Non-pigmented ciliary epithelial cell (primary cell): ENCODE results near the gene NCR3LG1.

Experiments used
- DNase-seq: peaks from one replicate; pipeline ENCODE4 v3.0.0-alpha.2; 2010; ENCODE audit warnings: low read depth

The NCR3LG1 gene, protein sequence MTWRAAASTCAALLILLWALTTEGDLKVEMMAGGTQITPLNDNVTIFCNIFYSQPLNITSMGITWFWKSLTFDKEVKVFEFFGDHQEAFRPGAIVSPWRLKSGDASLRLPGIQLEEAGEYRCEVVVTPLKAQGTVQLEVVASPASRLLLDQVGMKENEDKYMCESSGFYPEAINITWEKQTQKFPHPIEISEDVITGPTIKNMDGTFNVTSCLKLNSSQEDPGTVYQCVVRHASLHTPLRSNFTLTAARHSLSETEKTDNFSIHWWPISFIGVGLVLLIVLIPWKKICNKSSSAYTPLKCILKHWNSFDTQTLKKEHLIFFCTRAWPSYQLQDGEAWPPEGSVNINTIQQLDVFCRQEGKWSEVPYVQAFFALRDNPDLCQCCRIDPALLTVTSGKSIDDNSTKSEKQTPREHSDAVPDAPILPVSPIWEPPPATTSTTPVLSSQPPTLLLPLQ

DNA sequence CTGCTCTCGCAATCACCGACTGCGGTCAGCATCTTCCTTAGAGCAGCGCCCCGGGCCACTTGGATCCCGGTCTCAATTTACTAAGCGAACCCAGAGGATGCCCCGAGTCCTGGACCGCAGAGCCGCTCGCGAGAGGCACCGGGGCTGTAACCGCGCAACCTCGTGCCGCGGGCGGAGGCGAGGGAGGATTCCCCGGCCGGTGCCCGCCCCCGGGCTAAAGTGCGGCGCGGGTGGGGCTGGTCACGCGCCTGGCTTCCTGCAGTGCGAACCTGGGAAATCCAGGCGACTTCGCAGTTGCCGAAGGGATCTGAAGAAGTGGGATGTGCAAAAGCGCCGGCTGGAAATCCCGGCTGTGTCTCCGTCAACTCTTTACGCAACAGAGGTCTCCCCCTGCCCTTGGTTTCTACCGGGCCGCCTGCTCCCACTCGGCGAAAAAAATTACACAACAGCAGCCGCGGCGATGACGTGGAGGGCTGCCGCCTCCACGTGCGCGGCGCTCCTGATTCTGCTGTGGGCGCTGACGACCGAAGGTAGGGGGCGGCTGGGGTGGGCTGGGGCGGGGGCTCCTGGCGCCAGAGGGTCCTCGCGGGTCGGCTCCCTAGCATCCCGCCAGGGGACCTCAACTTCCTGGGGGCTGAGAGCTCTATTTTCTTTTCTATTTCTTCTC lies at the start of gene NCR3LG1:
Gene NCR3LG1, plus strand, starts transcription at position 291 of the 667 bp plus-strand sequence. Its CDS starts 170 bp downstream, at position 461.
- DNase-seq, result no peak

DNA sequence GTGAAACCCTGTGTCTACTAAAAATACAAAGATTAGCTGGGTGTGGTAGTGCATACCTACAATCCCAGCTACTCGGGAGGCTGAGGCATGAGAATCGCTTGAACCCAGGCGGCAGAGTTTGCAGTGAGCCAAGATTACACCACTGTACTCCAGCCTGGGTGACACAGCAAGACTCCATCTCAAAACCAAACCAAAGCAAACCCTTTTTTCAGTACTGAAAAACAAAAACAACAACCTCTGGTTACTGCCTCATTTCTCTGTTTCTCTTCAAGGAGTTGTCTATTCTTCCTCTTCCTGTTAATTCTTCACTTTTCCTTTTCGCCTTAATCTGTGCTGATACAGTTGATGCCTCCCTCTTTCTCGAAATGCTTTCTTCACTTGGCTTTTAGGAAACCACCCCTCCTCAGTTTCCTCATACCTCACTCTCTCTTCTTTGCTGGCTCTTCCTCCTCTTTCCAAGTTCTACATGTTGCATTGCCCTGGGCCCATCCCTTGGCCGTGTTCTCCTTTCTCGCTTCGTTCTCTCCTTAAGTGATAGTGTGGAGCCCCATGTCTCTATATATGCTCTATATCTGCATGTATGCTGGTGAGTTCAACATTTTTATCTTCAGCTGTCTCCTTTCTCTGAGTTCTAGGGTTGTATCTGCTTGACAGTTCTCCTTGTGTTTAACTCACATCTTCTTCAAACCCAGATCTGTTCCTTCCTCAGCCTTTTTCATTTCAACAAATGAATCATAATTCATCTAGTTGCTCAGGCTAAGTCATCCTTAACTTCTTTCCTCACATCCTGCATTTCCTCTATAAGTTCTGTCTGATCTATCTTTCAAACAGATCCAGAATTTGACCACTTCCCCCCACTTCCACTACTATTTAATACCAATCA lies 38.0 kb upstream of the NCR3LG1 start:
- no peak for DNase-seq

DNA sequence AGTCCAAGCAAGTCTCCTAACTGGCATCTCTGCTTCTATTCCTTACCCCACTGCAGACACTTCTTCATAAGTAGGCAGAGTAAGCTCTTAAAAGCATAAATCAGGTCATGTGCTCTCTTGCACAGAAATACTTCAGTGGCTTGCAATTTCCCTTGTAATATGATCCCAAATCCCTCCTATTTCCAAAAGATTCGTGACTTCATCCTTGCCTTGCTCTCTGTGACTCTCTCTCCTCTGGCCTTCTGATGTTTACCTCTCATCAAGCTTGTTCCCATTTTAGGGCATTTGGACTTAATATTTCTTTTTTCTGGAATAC lies 37.4 kb upstream of the NCR3LG1 start:
- peak; percentile 70 for DNase-seq

DNA sequence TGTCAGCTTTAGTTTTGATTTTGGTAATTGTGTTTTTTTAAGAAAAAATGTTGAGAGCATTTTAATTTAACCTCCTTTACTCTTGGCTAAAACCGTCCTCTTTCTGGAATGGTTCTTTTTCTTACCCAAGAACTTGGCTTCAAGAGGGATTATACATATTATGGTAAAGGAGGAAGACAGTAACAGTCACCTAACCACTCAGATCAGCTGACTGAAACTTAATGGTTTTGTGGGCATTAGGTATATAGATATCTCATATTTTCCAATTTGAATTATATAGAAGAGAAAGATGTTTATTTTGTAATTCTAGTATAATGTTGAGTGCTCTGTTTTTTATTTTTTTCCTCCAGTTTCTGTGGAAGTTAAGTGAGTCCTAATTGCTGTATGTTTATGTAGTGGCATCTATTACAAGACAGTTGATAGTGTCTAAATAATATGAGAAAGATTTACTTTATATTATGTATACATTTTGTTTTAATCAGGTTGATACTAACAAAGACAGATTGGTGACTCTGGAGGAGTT lies 36.6 kb upstream of the NCR3LG1 start:
- no peak for DNase-seq

DNA sequence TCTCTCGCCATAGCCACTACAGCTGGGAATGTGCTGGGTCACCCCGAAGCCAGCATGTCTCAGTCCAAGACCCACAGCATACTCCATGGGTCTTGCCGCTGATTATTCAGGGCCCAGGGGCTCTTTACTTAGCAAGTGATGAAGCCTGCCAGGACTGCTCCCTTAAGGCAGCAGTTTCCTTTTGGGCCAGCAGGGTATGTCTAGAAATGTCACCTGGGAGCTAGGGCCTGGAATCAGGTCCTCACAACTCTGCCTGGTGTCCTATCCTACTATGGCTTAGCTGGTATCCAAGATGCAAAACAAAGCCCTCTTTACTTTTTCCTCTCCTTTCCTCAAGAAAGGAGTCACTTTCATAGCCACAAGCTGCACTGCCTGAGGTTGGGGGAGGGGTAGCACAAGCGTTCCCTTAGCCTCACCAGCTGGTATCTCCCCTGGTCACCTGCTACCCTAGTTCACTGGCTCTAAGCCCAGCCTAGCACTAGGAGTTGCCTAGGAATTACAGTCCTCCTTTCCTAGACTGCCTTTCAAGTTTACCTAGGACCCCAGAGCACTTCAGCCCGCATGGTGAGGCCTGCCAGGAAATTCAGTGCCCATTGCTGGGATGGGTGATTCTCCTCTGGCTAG lies 22.6 kb upstream of the NCR3LG1 start:
- no peak for DNase-seq

DNA sequence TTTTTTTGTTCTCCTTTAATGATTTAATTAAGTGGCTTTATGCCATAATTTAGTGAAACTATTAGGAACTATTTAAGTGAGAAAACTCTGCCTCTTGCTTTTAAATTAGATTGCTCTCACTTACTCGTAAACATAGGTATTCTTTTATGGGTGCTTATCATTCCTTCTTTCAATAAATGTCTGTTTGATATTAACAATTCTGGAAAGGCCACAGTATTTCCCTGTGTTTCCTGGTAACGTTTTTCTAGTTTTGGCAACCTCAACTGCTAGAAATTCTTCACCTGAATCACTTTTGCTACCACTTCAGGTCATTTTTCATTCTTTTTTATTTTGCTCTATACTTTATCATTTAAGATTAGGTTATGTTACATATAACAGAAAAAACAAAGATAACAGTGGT lies 19.9 kb upstream of the NCR3LG1 start:
- DNase-seq, result no peak

DNA sequence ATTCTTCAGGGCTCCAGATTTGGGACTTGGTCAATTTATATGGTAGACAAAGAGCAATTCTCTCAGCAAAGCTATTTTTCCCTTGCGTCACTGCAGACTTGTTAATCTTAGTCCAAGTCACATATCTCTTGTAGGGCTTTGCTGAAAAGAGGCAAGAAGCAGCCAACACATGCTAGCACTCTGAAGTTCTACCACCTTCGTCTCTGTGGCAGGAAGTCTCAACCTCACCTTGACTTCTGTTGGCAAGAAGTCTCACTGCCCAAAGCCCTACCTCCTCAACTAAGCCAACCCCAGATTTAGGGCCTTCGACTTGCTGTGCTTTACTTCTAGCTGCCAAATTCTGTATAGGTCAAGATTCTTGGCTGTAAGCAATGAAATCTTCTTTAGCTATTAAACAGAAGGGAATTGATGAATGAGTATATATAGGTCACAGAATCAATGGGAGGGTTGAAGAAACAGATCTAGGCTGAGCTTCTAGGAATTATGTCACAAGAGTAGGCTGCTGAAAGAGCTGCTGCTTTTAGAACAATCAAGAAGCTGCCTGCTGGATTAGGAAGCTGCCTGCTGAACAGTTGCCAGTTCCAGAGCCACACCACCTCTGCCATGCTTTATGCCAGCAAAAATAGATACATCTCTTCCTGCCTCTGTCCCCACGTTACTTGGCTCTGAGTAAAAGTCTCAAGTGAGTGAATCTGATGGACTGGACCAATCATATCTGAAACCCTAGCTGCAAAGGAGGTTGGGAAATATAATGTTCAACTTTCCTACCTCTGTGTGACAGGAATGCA lies 17.6 kb upstream of the NCR3LG1 start:
- no peak for DNase-seq

DNA sequence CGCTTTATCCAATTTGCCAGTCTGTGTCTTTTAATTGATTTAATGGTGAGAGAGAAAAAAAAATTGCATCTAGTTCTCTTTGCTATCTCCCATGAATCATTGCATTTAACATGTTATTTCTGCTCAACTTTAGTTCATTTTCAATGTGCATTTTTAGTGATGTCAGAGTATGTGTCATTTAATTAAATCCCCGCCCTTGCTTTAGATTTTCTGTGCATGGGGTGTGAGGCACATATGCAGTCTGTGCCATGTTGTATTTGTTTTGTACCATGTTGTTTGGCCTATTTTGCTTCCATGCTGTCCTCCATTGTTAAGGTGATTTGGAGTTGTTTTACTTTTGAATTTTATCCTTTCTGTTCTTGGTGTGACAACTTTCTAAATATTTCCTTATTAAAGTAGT lies 8.3 kb upstream of the NCR3LG1 start:
- no peak for DNase-seq

DNA sequence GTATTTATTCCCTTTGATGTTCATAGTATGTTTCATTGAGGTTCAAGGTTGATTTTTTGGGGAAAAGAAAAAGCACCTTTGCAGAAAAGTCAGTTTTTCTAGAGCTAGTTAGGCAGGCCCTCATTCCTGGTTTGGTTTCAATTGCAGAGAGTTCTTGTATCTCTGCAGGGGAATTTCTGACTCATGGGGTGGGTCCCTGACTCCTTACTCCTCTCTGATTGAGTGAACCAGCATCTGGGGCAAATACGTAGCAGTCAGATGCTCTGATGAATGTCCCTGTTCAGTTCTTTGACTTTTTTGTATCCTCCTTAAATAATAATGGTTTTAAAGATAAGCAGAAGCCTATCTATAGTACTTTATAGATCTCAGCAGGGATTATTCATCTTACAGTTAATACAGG lies 7.7 kb upstream of the NCR3LG1 start:
- DNase-seq, result peak; percentile 78

DNA sequence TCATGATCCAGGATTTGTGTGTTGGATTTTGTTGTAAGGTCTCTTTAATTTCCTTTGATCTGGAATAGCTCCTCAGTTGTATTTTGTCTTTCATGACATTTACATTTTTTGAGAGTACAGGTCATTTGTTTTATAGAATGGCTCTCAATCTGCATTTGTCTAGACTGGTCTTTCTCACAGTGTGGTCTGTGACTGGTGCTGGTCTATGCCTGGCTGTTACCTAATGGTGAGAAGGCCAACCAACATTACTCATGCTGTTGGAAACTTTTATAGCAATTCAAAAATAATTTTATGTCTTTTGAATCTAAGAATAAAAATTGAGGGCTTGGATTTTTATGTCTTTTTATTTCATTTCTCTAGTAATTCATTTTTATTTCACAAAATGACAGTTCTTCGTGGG lies 3.9 kb upstream of the NCR3LG1 start:
- DNase-seq, result no peak

DNA sequence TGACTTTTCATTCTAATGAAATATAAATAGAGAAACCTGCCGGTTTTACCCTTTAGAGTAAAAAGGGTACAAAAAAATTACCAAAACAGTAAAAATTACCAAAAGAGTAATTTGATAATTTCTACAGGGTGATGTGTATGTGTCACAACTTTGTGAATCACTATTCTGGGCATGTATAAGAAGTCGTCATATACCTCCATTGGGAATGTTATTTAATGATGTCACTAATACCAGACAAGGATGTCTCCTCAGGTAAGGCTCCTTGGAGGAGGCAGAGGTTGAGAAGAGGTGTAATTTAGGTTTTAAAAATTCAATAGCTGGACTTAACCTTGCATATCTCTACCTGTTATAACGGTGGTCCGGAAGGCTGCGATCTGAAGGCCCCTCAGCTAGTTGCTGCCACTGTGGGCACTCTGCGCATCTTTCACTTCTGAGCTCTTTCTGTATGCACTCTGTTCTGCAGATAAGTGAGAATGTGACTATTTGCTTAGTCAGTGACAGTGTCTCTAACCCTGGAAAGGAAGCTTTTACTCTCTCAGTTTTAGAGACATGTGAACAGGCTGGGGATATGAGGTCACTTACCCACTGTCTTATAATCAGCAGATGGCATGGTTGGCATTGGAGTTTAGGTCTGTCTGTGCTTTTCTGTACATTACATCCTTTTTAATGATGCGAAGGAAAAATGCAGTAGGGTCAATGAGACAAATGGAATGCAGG lies 987 bp upstream of the NCR3LG1 start:
- DNase-seq, result no peak

DNA sequence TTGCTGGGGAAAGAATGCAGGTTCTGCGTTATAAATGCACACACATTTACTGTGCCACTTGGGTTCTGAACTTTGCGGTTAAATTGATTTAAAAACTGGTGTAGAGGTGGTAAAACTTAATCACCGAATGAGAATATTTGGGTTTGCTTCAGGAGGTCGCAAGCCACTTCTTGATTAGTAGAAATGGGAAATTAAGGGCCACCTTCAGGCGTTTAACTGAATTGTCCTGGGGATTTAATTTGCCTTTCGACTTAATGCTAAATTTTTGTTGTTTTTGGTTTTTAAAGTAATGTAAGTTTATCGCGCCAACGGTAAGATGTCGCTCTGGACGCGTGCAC lies 459 bp upstream of the NCR3LG1 start:
- no peak for DNase-seq

DNA sequence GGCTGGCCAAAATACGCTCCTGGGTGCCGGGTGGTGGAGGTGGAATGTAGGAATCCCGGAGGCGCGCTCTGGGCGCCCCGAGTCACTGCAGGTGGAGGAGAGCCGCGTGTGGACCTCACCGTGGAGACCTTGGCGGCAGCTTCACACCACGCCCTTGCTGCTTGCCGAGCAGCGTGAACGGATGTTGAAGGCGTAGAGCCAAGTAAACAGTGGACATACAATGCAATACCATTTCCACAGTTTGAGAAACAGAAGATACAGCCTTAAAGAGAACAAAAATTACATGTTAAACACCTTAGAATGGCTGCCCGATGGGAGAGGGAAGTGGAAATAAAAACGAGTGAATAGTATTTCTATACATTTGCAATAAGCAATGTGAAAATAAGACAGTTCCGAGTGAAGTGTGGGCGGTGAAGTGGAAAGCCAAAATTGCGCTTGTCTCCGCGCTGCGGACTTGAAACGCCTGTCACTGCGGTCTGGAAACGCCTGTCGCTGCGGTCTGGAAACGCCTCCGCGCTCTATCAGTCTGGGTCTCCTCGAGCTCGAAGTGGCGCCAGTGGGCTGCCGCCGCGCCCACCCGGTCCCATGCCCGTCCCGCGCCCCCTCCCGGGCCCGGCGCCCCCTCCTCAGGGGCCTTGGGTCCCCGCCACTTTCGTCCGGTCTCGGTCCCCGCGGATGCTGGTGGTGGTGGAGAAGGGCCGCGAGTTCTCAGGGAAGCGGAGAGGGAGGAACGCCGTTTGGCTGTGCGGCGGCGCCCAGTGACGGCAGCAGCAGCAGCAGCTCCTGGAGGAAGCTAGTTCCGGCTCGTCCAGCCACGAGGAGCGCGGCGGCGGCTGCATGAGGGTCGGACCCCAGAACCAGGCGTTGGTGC lies 1.6 kb downstream of the NCR3LG1 start:
- DNase-seq, result no peak

DNA sequence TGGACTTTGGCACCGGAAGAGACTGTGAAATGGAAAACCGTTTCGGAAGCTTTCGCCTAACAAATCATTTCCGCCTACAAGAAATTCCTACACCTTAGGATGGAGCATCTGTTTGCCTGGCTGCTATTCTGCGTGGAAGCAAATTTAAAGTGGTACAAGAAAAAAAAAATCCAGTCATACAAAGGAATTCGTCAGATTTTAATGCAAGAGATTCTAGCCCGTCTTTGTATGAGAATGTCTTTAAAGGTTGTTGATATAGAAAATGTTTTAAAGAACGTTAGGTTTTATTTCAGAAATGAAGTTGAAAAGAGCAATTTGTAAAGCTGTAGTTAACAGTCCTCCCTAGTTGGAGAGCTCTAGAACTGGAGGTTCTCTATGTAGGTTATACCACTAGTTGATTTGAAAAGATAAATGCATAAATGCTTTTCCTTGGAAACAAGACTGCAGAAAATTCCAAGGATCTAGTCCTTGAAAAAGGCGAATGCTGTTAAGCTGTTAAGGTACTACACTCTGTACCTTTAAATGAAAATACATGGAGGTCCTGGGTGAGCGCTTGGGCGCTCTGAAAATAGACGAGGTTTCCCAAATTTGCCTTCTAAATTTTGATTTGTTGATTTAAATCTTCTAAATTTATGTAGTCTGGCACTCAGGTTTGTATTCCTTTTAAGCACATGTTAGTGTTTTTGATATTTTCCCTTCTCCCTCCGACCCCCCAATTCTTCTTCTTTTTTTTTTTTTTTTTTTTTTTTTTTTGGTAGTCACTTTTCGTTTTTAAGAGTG lies 2.4 kb downstream of the NCR3LG1 start:
- DNase-seq, result no peak

DNA sequence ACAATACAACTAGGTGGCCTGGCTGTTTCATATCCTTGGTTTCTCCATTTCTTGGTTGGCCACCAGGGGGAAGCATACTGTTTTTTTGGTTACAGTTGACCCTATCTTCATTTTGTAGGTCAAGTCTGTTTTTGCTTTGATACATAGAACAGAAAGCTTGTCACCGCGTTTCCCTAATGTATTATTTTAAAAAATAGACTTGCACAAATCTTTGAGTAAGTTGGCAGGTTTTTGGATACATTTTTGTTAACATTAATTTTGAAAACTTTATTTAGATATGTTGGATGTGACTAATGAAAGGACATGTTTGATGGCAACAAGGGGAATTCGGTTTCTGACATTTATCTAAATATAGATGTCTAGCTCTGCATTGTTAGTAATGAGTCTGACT lies 3.0 kb downstream of the NCR3LG1 start:
- DNase-seq, result no peak

DNA sequence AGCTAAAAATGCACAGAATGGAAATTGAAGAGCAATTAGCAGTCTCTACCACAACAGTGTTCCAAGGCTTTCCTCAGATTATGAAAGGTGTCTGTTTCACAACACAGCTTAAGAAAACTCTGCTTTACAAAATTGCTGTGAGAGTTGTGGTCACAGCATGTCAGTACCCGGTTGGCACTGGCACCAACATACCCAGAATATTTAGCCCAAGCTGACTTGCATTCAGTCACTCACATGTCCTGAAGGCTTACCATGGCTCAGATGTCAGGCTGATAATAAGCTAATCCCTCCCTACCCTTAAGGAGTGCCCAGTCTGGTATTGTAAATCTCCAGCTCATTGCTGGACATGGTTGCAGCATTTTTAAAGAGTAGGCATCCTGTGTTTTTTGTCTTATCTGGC lies 14.9 kb downstream of the NCR3LG1 start:
- no peak for DNase-seq

DNA sequence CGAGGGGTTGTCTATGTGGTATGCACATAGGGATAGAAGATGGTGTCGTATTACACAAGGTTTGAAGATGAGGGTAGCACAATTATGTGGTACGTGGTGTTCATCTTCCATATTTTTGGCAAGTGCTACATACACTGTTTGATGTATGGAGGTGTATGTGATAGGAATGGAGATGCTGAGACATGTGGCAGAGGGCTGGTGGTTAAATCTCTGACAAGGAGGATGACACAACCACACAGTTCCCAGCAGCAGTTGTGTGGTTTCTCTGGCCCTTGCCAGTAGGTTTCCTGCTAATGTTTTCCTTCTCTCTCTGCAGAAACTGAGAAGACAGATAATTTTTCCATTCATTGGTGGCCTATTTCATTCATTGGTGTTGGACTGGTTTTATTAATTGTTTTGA lies 17.0 kb downstream of the NCR3LG1 start:
- DNase-seq, result no peak

DNA sequence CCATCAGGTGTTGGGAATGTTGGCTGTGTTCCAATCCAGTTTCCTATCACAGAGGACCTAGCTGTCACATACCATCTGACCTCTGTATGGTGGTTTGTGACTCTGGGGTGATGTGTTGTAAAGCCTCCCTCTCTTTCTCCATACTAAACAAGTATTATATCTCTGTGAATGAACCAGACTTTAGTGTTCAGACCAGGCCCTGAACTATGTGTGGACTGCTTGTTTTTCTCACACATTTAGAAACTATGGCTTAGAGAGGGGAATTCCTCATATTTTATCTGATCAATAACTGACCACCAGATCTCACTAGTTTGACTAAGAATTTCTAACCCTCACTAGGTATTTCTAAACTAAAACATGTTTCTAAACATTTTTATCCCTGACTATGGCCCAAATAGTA lies 17.5 kb downstream of the NCR3LG1 start:
- no peak for DNase-seq

DNA sequence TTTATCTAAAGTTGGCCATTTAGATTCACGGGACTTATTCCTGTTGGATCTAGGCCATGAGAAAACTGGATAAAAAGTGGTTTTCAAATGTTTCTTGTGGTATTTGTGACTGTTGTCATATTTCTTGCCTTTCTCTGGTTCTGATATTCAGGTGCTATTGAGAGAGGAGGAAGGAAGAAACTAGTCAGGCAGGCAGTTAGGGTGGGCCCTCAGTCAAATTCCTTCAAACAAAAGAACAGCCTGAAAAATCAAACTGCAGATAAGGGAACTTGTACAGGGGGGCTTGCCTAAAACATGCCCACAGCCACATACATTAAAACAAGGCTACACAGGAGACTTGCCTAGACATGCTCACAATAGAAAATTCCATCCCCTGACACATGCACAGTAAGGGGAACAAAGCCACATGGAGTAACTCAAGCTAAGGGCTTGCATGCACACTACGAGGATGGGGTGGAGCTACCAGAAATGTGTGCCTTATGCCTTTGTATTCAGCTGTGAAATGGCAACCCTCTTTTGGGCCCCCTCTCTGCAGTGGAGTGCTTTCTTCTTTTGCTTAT lies 18.2 kb downstream of the NCR3LG1 start:
- no peak for DNase-seq
